Fibroblast of lung (primary cell): ENCODE results near the gene CTSW.

ENCODE experiments used
- EZH2 ChIP-seq: IDR thresholded peaks from 2 replicates; pipeline ENCODE4 v1.5.1; 2012; ENCODE audit warnings: low read length, control low read depth, mild to moderate bottlenecking; ENCODE audit errors: missing control alignments
- TF ChIP-seq, protein P1 (sequence below), 2 donors: IDR thresholded peaks in 1 of 2; conservative IDR thresholded peaks in 1 of 2; 1 replicate in 1 of 2; 2 replicates in 1 of 2; pipeline ENCODE4 v1.5.1; 2011 to 2012; ENCODE audit warnings: low read length in 2 of 2, control low read depth in 1 of 2, inconsistent platforms in 1 of 2, low read depth in 1 of 2, mild to moderate bottlenecking in 1 of 2

DNA sequence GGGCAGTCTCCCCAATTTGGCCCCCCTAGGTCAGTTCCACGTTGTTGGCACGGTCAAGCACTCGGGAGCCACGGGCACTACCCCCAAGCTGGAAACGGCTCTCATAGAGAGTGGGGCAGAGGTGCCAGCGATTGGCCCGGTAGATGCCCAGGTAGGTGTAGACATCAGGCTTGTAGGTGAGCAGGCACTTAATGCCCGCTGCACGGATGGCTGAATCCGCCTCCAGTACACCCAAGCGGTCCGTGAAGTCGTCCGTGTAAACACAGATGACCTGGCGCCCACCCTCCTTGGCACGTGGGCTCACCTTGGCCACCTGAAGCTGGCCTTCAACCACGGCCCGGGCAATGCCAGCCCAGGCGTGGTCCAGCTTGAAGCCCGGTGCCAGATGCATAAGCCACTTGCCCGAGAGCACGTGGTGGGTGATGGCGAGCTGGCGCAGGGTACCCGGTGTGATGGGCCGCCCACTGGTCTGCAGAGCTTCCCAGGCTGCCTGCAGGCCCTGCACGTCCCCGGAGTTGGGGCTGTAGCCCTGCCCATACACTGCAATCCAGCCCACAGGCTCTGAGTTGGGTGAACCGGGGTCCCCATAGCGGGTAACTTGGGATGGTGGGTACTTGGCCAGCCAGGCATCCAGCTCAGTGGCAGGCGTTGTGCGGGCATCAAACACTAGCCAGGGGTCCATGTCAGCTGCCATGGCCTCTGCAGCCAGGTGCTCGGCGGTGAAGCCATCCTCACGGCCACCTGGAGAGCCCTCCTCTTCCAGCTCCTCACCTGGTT lies 38.0 kb downstream of the CTSW start:
- TF ChIP-seq, protein P1, sequence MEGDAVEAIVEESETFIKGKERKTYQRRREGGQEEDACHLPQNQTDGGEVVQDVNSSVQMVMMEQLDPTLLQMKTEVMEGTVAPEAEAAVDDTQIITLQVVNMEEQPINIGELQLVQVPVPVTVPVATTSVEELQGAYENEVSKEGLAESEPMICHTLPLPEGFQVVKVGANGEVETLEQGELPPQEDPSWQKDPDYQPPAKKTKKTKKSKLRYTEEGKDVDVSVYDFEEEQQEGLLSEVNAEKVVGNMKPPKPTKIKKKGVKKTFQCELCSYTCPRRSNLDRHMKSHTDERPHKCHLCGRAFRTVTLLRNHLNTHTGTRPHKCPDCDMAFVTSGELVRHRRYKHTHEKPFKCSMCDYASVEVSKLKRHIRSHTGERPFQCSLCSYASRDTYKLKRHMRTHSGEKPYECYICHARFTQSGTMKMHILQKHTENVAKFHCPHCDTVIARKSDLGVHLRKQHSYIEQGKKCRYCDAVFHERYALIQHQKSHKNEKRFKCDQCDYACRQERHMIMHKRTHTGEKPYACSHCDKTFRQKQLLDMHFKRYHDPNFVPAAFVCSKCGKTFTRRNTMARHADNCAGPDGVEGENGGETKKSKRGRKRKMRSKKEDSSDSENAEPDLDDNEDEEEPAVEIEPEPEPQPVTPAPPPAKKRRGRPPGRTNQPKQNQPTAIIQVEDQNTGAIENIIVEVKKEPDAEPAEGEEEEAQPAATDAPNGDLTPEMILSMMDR (conservative IDR thresholded peaks at IDR 0.05 in 1 of 2, IDR thresholded peaks at IDR 0.05 in 1 of 2; ENCODE audit: low read depth in 1 of 2, low read length in 2 of 2), result no peak
- TF ChIP-seq EZH2, result no peak
